Thoracic aorta (tissue), 2 donors: ENCODE results near the gene GRIK4. TPM values are rescaled to one million over a fixed set of nuclear protein-coding genes. Genes with fewer than 3 reads are reported as not detected.

ENCODE experiments used
- ATAC-seq: fragments of 150-250 bp; one replicate; pipeline ENCODE4 v1.8.0; 2017; ENCODE audit warnings: low read depth; ENCODE audit not compliant: insufficient number of reproducible peaks, low FRiP score
- DNase-seq: peaks from one replicate; pipeline ENCODE4 v3.0.0-alpha.2; 2020; ENCODE audit warnings: low spot score
- H3K27ac ChIP-seq, 2 donors: fragments of 200-600 bp; sonication (generic); 1 replicate in 1 of 2; 2 replicates in 1 of 2; pipeline ENCODE4 v1.5.1; 2016; ENCODE audit warnings: mild to moderate bottlenecking in 2 of 2, moderate library complexity in 2 of 2
- H3K27me3 ChIP-seq: fragments of 200-600 bp; sonication (generic); replicated peaks from 2 replicates; pipeline ENCODE4 v1.6.0; 2016; ENCODE audit warnings: mild to moderate bottlenecking; ENCODE audit not compliant: insufficient read depth
- H3K36me3 ChIP-seq: fragments of 200-600 bp; sonication (generic); one replicate; pipeline ENCODE4 v1.5.1; 2016
- H3K4me1 ChIP-seq, 2 donors: fragments of 200-600 bp; sonication (generic); 1 replicate in 1 of 2; 2 replicates in 1 of 2; pipeline versions ENCODE4 v1.5.1 to v1.6.0; 2016; ENCODE audit warnings: low read depth in 2 of 2, mild to moderate bottlenecking in 1 of 2; ENCODE audit not compliant: control insufficient read depth in 1 of 2
- H3K4me3 ChIP-seq: fragments of 200-600 bp; sonication (generic); 2 replicates; pipeline ENCODE4 v1.5.1; 2016; ENCODE audit warnings: mild to moderate bottlenecking
- H3K9me3 ChIP-seq: fragments of 200-600 bp; sonication (generic); 2 replicates; pipeline ENCODE4 v1.5.1; 2016
- CTCF ChIP-seq: fragments of 200-600 bp; sonication (generic); IDR thresholded peaks from one replicate; pipeline ENCODE4 v1.5.1; 2019; ENCODE audit warnings: antibody characterized with exemption
- total RNA-seq, 2 donors: library from RNA; depleted of rRNA; stranded (reverse); fragments of >200 nt; gene quantifications; one replicate each; pipeline versions ENCODE4 v1.1.0 to v1.2.3, GENCODE V29; 2016

Gene GRIK4
- total RNA-seq, 2 donors from 2014 or later = not detected

GRCh38 chr11:120778685-120779490 is 267.3 kb downstream of the GRIK4 start:
- H3K27ac ChIP-seq = no peak overlapping the region
- no peaks in the 10 kb centered on the region for H3K27me3 ChIP-seq
- no peaks in the 10 kb centered on the region for H3K4me1 ChIP-seq
- TF ChIP-seq CTCF = no peak
- no peaks in the 10 kb centered on the region for H3K36me3 ChIP-seq
- no peaks in the 10 kb centered on the region for H3K9me3 ChIP-seq
- DNase-seq = no peak
- no peak for ATAC-seq
- no peak overlapping the region for H3K4me3 ChIP-seq

DNA sequence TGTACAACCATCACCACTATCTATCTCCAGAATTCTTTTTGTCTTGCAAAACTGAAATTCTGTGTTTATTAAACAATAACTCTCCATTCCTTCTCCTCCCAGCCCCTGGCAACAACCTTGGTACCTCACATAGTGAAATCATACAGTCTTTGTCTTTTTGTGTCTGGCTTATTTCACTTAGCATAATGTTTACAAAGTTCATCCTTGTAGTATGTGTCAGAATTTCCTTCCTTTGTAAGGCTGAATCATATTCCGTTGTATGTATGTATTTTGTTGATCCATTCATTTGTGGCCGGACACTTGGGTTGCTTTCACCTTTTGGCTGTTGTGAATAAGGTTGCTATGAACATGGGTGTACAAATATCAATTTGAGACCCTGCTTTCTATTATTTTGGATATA is 268.7 kb downstream of the GRIK4 start:
- Histone ChIP-seq H3K4me3 (no peak overlapping the region), H3K36me3 (no peaks in the 10 kb centered on the region), H3K27me3 (no peaks in the 10 kb centered on the region), H3K27ac (no peak overlapping the region), H3K9me3 (no peaks in the 10 kb centered on the region), H3K4me1 (no peaks in the 10 kb centered on the region)
- ATAC-seq (no peak), DNase-seq (no peak)
- no peak for TF ChIP-seq CTCF

DNA sequence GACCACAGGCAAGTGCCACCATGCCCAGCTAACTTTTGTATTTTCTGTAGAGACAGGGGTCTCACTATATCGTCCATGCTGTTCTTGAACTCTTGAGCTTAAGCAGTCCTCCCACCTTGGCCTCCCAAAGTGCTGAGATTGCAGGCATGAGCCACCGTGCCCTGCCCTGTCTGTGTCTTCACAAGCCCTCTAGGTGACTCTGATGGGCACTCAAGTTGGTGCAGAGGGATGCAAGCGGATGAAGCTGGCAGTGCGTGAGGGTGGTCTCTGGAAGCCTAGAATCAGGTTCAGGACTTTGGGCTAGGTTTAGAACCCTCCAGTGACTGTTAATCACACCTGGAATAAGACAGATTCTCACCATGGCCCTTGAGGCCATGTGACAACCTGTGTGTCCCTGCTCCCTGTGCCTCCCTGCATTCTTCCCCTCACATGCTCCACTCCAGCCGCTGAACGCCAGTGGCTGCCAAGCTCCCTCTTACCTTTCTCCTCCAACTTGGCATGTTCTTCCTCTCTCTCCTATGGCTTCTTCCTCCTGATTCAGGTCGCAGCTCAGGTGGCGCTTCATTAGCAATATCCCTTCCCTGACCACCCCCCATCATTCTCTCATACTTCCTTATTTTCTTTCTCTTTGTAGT is 270.1 kb downstream of the GRIK4 start:
- DNase-seq = no peak
- Histone ChIP-seq H3K27ac (no peak overlapping the region), H3K4me1 (no peaks in the 10 kb centered on the region), H3K9me3 (no peaks in the 10 kb centered on the region), H3K4me3 (no peak overlapping the region), H3K36me3 (no peaks in the 10 kb centered on the region), H3K27me3 (no peaks in the 10 kb centered on the region)
- no peak for TF ChIP-seq CTCF
- no peak for ATAC-seq

DNA sequence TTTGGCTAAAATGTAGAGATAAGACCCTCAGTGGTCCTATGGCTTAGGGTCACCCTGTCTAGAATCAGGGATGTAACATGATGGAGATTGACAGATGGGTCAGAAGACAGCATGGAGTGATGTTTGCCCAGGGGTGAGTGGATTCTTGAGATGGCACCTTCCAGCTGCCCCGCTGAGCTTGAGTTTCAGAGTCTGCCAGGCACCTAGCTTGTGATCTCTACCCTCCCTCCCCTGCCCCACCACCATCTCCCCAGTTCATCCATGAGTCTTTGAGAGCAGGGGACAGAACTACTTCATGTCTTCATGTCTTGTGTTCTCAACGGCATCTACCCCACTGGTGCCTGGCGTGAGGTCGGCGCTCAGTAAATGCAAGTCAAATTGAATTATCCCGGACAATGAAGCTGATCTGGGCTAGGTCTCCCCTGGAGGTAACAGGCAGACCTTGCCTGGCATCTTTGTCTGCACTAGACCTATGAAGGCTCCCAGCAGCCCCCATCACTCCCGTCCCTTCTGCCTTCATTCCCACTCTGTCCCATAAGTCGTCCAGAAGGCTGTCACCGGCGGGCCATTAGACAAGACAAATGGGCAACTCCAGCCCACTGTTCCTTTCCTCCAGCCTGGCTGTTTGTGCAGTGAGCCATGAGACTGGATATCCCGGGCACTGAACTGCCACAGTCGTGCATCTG is 273.2 kb downstream of the GRIK4 start:
- H3K9me3 ChIP-seq = no peaks in the 10 kb centered on the region
- no peak for ATAC-seq
- no peak for TF ChIP-seq CTCF
- H3K36me3 ChIP-seq = no peaks in the 10 kb centered on the region
- H3K4me1 ChIP-seq = no peaks in the 10 kb centered on the region
- no peak for DNase-seq
- H3K4me3 ChIP-seq = no peak overlapping the region
- no peaks in the 10 kb centered on the region for H3K27me3 ChIP-seq
- H3K27ac ChIP-seq = no peak overlapping the region

GRCh38 chr11:120785576-120785975 is 274.0 kb downstream of the GRIK4 start:
- DNase-seq (no peak), ATAC-seq (no peak)
- Histone ChIP-seq H3K4me3 (no peak overlapping the region), H3K4me1 (no peaks in the 10 kb centered on the region), H3K27me3 (no peaks in the 10 kb centered on the region), H3K27ac (no peak overlapping the region), H3K9me3 (no peaks in the 10 kb centered on the region), H3K36me3 (no peaks in the 10 kb centered on the region)
- no peak for TF ChIP-seq CTCF
